ENCODE measurements around the gene SPX.

Gene SPX

DNA sequence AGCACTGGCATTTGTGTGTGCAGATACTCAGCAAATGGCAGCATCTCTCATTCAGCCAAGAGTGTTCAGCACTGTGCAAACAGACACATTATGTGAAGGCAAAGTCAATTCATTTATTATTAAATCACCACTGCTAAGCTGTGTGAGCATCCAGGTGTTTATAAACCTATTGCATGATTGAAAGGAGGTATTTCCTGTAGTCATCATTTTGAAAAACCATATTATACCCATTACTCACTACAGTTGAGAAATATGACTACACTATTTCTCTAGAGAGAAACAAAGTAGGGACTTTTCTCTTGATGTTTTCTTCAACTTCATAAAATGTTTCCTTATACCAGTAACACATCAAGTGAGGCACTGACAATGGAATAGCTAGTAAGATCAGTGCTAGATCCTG lies 13.7 kb downstream of the SPX start:
- no peaks in the 10 kb centered on the region for H3K9me2 ChIP-seq (replicated peaks; ENCODE audit: control insufficient read depth, low read length)
- H3K27ac ChIP-seq (ENCODE audit: low read depth, low read length), result no peak overlapping the region
- TF ChIP-seq, protein P1, sequence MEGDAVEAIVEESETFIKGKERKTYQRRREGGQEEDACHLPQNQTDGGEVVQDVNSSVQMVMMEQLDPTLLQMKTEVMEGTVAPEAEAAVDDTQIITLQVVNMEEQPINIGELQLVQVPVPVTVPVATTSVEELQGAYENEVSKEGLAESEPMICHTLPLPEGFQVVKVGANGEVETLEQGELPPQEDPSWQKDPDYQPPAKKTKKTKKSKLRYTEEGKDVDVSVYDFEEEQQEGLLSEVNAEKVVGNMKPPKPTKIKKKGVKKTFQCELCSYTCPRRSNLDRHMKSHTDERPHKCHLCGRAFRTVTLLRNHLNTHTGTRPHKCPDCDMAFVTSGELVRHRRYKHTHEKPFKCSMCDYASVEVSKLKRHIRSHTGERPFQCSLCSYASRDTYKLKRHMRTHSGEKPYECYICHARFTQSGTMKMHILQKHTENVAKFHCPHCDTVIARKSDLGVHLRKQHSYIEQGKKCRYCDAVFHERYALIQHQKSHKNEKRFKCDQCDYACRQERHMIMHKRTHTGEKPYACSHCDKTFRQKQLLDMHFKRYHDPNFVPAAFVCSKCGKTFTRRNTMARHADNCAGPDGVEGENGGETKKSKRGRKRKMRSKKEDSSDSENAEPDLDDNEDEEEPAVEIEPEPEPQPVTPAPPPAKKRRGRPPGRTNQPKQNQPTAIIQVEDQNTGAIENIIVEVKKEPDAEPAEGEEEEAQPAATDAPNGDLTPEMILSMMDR (IDR thresholded peaks at IDR 0.05; ENCODE audit: low read depth, low read length, poor library complexity, severe bottlenecking), result no peak
- no peak for TF ChIP-seq EZH2phosphoT487 (IDR thresholded peaks at IDR 0.05; ENCODE audit: borderline replicate concordance, low read length)
- no peaks in the 10 kb centered on the region for H3F3A ChIP-seq (ENCODE audit: control insufficient read depth, insufficient read depth)
- no peak overlapping the region for H3K4me3 ChIP-seq (ENCODE audit: low read length)
- no peaks in the 10 kb centered on the region for H3K4me1 ChIP-seq (ENCODE audit: control insufficient read depth, low read length)
- H3K27me3 ChIP-seq (ENCODE audit: control insufficient read depth, low read length), result peaks cover 12% of the 10 kb centered on the region; the same call in 1 of the 2 replicates
- H3K79me2 ChIP-seq (ENCODE audit: control insufficient read depth, low read length), result no peaks in the 10 kb centered on the region
- no peaks in the 10 kb centered on the region for H3K36me3 ChIP-seq (ENCODE audit: control insufficient read depth, low read length)
- no peaks in the 10 kb centered on the region for H4K20me1 ChIP-seq (ENCODE audit: control insufficient read depth, insufficient read depth, low read depth, low read length)
- H3K4me2 ChIP-seq (ENCODE audit: low read length), result no peak overlapping the region
- no peaks in the 10 kb centered on the region for H3K9me3 ChIP-seq (ENCODE audit: control insufficient read depth, insufficient read depth, low read length)

DNA sequence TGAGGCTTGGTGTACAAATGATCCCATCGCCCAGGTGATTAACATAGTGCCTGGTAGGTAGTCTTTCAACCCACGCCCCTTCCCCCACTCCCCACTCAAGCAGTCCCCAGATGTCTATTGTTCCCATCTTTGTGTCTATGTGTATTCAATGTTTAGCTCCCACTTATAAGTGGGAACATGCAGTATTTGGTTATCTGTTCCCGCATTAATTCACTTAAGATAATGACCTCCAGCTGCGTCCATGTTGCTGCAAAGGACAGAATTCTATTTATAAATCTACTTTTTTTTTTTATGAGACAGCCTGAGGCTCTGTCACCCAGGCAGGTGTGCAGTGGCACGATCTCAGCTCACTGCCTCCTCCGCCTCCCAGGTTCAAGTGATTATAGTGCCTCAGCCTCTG lies 15.7 kb downstream of the SPX start:
- H3K9me3 ChIP-seq (ENCODE audit: control insufficient read depth, insufficient read depth, low read length), result no peaks in the 10 kb centered on the region
- TF ChIP-seq, protein P1 (IDR thresholded peaks at IDR 0.05; ENCODE audit: low read depth, low read length, poor library complexity, severe bottlenecking), result no peak
- no peak for TF ChIP-seq EZH2phosphoT487 (IDR thresholded peaks at IDR 0.05; ENCODE audit: borderline replicate concordance, low read length)
- H3K79me2 ChIP-seq (ENCODE audit: control insufficient read depth, low read length), result no peaks in the 10 kb centered on the region
- no peak overlapping the region for H3K4me3 ChIP-seq (ENCODE audit: low read length)
- no peaks in the 10 kb centered on the region for H3K4me1 ChIP-seq (ENCODE audit: control insufficient read depth, low read length)
- H3K4me2 ChIP-seq (ENCODE audit: low read length), result no peak overlapping the region
- H3K27me3 ChIP-seq (ENCODE audit: control insufficient read depth, low read length), result peaks cover 12% of the 10 kb centered on the region; the same call in 1 of the 2 replicates
- H3K36me3 ChIP-seq (ENCODE audit: control insufficient read depth, low read length), result no peaks in the 10 kb centered on the region
- H3K27ac ChIP-seq (ENCODE audit: low read depth, low read length), result no peak overlapping the region
- no peaks in the 10 kb centered on the region for H4K20me1 ChIP-seq (ENCODE audit: control insufficient read depth, insufficient read depth, low read depth, low read length)
- H3F3A ChIP-seq (ENCODE audit: control insufficient read depth, insufficient read depth), result no peaks in the 10 kb centered on the region
- no peaks in the 10 kb centered on the region for H3K9me2 ChIP-seq (replicated peaks; ENCODE audit: control insufficient read depth, low read length)

DNA sequence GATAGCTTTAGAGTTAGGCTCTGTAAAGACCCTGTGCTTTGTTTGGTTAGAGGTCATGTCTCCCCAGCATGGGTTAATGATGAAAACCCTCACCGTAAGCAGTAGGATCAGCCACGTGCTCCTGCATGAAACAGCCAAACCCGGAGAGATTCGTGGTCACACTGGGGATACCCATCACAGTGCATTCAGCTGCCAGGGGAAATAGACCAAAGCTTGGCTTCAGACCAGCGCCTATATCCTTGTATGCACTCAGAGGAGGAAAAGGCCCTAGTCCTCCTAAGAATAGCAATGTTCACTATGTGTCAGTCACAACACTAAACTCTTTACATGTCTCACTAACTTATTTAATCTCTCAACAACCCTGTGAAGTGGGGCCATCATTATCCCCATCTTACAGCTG lies 16.3 kb downstream of the SPX start:
- Histone ChIP-seq H3K9me2 (replicated peaks; ENCODE audit: control insufficient read depth, low read length) (no peaks in the 10 kb centered on the region), H3K27me3 (ENCODE audit: control insufficient read depth, low read length) (peaks cover 11% of the 10 kb centered on the region; the same call in 1 of the 2 replicates), H4K20me1 (ENCODE audit: control insufficient read depth, insufficient read depth, low read depth, low read length) (no peaks in the 10 kb centered on the region), H3K79me2 (ENCODE audit: control insufficient read depth, low read length) (no peaks in the 10 kb centered on the region), H3F3A (ENCODE audit: control insufficient read depth, insufficient read depth) (no peaks in the 10 kb centered on the region), H3K27ac (ENCODE audit: low read depth, low read length) (no peak overlapping the region), H3K4me3 (ENCODE audit: low read length) (no peak overlapping the region), H3K4me2 (ENCODE audit: low read length) (no peak overlapping the region), H3K36me3 (ENCODE audit: control insufficient read depth, low read length) (no peaks in the 10 kb centered on the region), H3K9me3 (ENCODE audit: control insufficient read depth, insufficient read depth, low read length) (no peaks in the 10 kb centered on the region), H3K4me1 (ENCODE audit: control insufficient read depth, low read length) (no peaks in the 10 kb centered on the region)
- TF ChIP-seq, protein P1 (IDR thresholded peaks at IDR 0.05; ENCODE audit: low read depth, low read length, poor library complexity, severe bottlenecking), result no peak
- no peak for TF ChIP-seq EZH2phosphoT487 (IDR thresholded peaks at IDR 0.05; ENCODE audit: borderline replicate concordance, low read length)
